K562 (cell line): ENCODE results near the gene ELF2. TPM values are rescaled to one million over a fixed set of nuclear protein-coding genes. Genes with fewer than 3 reads are reported as not detected.

Experiments
- ATAC-seq: fragments of 200-7000 bp; cut with Tn5 transposase; 3 replicates; pipeline ENCODE4 v1.9.1; 2020; ENCODE audit warnings: moderate library complexity
- BruUV-seq: library from RNA; stranded (reverse); fragments of 400-500 nt; replicated peaks from 2 replicates; lab custom pipeline; 2021; lab: Mats Ljungman, UMichigan
- CTCF ChIA-PET: fragments of 300-600 bp; formaldehyde crosslinking; extraction: SDS; loops from one replicate; lab custom pipeline; 2021; ENCODE audit warnings: low intra/inter-chr PET ratio; lab: Yijun Ruan, JAX
- POLR2A ChIA-PET: fragments of 300-600, 350-650 bp; sonication (Branson Sonifier 250); formaldehyde crosslinking; extraction: SDS; loops from one replicate; lab custom pipeline; 2021; ENCODE audit warnings: antibody characterized with exemption, inconsistent platforms; lab: Yijun Ruan, JAX
- DNase-seq, 4 experiments: peaks; one replicate each; pipeline versions ENCODE4 v3.0.0 to v3.0.0-alpha.2; 2011 to 2018; ENCODE audit warnings: low spot score in 3 of 4, mixed read lengths in 3 of 4; ENCODE audit errors: extremely low read depth in 1 of 4
- FAIRE-seq: peaks from 2 replicates; lab custom pipeline; 2011; peaks lifted over from hg19 to GRCh38; lab: Jason Lieb, UNC
- H2AFZ ChIP-seq: 2 replicates; pipeline ENCODE4 v1.6.0; 2011; ENCODE audit warnings: low read depth, low read length, control low read depth, inconsistent platforms
- H3K27ac ChIP-seq: fragments of 200-600 bp; 3 replicates; pipeline ENCODE4 v1.8.0; 2011; ENCODE audit warnings: low read depth, mild to moderate bottlenecking, control low read depth, inconsistent platforms, low read length, moderate library complexity, mixed read lengths; ENCODE audit errors: extremely low read depth
- H3K27me3 ChIP-seq, 2 experiments: fragments of 300-600 bp in 1 of 2; 2 replicates in 1 of 2; 3 replicates in 1 of 2; pipeline versions ENCODE4 v1.6.0 to v1.8.0; 2011; ENCODE audit warnings: inconsistent platforms in 2 of 2, low read length in 2 of 2, mild to moderate bottlenecking in 1 of 2, mixed read lengths in 1 of 2, moderate library complexity in 1 of 2; ENCODE audit not compliant: control insufficient read depth in 2 of 2, insufficient read depth in 2 of 2
- H3K36me3 ChIP-seq: fragments of 300-600 bp; 3 replicates; pipeline ENCODE4 v1.8.0; 2011; ENCODE audit warnings: mild to moderate bottlenecking, low read length, inconsistent platforms; ENCODE audit not compliant: control insufficient read depth, insufficient read depth
- H3K4me1 ChIP-seq, 2 experiments: fragments of 200-600 bp in 1 of 2; replicated peaks in 1 of 2; 2 replicates in 1 of 2; 3 replicates in 1 of 2; pipeline versions ENCODE4 v1.5.1 to v1.8.0; 2011; ENCODE audit warnings: inconsistent platforms in 2 of 2, low read length in 2 of 2, mild to moderate bottlenecking in 1 of 2, mixed read lengths in 1 of 2, moderate library complexity in 1 of 2; ENCODE audit not compliant: control insufficient read depth in 2 of 2, insufficient read depth in 2 of 2
- H3K4me2 ChIP-seq: 2 replicates; pipeline ENCODE4 v1.6.1; 2011; ENCODE audit warnings: low read length, control low read depth, inconsistent platforms, mixed read lengths; ENCODE audit not compliant: insufficient read depth
- H3K4me3 ChIP-seq: fragments of 200-600 bp; sonication (generic), shearing (Covaris generic); 2 replicates; pipeline ENCODE4 v1.5.1; 2016; ENCODE audit warnings: control low read depth, inconsistent platforms
- H3K79me2 ChIP-seq: fragments of 200-600 bp; 3 replicates; pipeline ENCODE4 v1.8.0; 2011; ENCODE audit warnings: low read length, inconsistent platforms; ENCODE audit not compliant: control insufficient read depth, insufficient read depth
- H3K9ac ChIP-seq, 2 experiments: 2 replicates each; pipeline versions ENCODE4 v1.6.0 to v1.6.1; 2011; ENCODE audit warnings: low read depth in 2 of 2, low read length in 2 of 2, control low read depth in 1 of 2, inconsistent platforms in 1 of 2, mild to moderate bottlenecking in 1 of 2, mixed read lengths in 1 of 2; ENCODE audit not compliant: insufficient read depth in 1 of 2
- H3K9me1 ChIP-seq: one replicate; pipeline ENCODE4 v1.6.0; 2011; ENCODE audit warnings: inconsistent platforms, mild to moderate bottlenecking, low read length, moderate library complexity; ENCODE audit not compliant: control insufficient read depth, insufficient read depth
- H3K9me3 ChIP-seq: replicated peaks from 2 replicates; pipeline ENCODE4 v1.5.1; 2011; ENCODE audit warnings: low read depth, low read length, inconsistent platforms; ENCODE audit not compliant: control insufficient read depth, insufficient read depth
- H4K20me1 ChIP-seq: replicated peaks from 2 replicates; pipeline ENCODE4 v1.6.1; 2011; ENCODE audit warnings: low read length, inconsistent platforms, mixed read lengths; ENCODE audit not compliant: control insufficient read depth, insufficient read depth
- ADNP ChIP-seq: fragments of 200-800 bp; sonication (Bioruptor generic); IDR thresholded peaks from 2 replicates; pipeline ENCODE4 v1.6.1; 2016; ENCODE audit warnings: missing genetic modification characterization, missing compliant biosample characterization
- EP400 ChIP-seq: fragments of 450-650 bp; IDR thresholded peaks from 2 replicates; pipeline ENCODE4 v1.6.1; 2017; ENCODE audit warnings: antibody characterized with exemption, mild to moderate bottlenecking, moderate library complexity
- PTBP1 ChIP-seq: fragments of 200-400 bp; formaldehyde crosslinking; IDR thresholded peaks from 2 replicates; pipeline ENCODE4 v1.6.1; 2017; ENCODE audit warnings: low read depth, low read length
- RBBP5 ChIP-seq: fragments of 200-600 bp; sonication (generic); IDR thresholded peaks from 2 replicates; pipeline ENCODE4 v1.6.1; 2012; ENCODE audit warnings: borderline replicate concordance, mild to moderate bottlenecking, low read length, control low read depth, inconsistent platforms; ENCODE audit not compliant: insufficient read depth, poor library complexity, severe bottlenecking
- ZNF644 ChIP-seq: fragments of 200-800 bp; sonication (Bioruptor generic); IDR thresholded peaks from 2 replicates; pipeline ENCODE4 v1.6.1; 2016; ENCODE audit warnings: low read depth, missing genetic modification characterization, missing compliant biosample characterization
- ZNF766 ChIP-seq: fragments of 200-800 bp; sonication (Bioruptor generic); conservative IDR thresholded peaks from 2 replicates; pipeline ENCODE4 v1.6.1; 2016; ENCODE audit warnings: missing genetic modification characterization, missing compliant biosample characterization
- WGBS: fragments of 100-300 bp; shearing (Covaris generic); methylation state at CpG from one replicate; pipeline ENCODE4 v1.1.6; 2016; ENCODE audit warnings: low coverage, mixed read lengths; ENCODE audit not compliant: insufficient coverage; ENCODE audit errors: missing lambda C conversion rate; 5-methylcytosine and 5-hydroxymethylcytosine counted together
- in situ Hi-C: fragments of 300-500 bp; cut with MboI; formaldehyde crosslinking; loops from 4 replicates; pipeline ENCODE4 v1.15.0; 2018; ENCODE audit warnings: inconsistent platforms, mixed read lengths
- intact Hi-C: fragments of 100-400 bp; cut with micrococcal nuclease; formaldehyde crosslinking; loops from 2 replicates; pipeline ENCODE4 v1.14.2; 2022
- polyA plus RNA-seq, 8 experiments: library from polyadenylated mRNA; depleted of rRNA in 4 of 8; stranded (reverse) in 5 of 8; unstranded in 3 of 8; fragments of >200 nt; fragmentation: Nextera tagmentation in 2 of 8; fragmentation: Illumina TruSeq in 1 of 8; extraction: Ambion mirVana in 2 of 8; extraction: Trizol in 1 of 8; gene quantifications; 2 replicates each; pipeline versions ENCODE4 v1.2.1 to v1.2.3, GENCODE V29; 2011 to 2014; ENCODE audit warnings: inconsistent platforms in 1 of 8, missing spikeins in 1 of 8
- total RNA-seq, 7 experiments: library from RNA; depleted of rRNA in 6 of 7; stranded (reverse); fragments of >200 nt in 6 of 7; fragmentation: Illumina TruSeq in 2 of 7; extraction: Trizol in 2 of 7; gene quantifications; 2 replicates each; pipeline versions ENCODE4 v1.2.1 to v1.2.3, GENCODE V29; 2011 to 2021; ENCODE audit warnings: low replicate concordance in 1 of 7
- TF ChIP-seq, protein P1 (sequence below): fragments of 200-800 bp; sonication (Bioruptor generic); IDR thresholded peaks from 2 replicates; pipeline ENCODE4 v1.6.1; 2017; ENCODE audit warnings: missing genetic modification characterization, missing compliant biosample characterization

ELF2 gene
- total and polyA plus RNA-seq, 9 of the 15 experiments (the other 6 are each of a cell fraction or from before 2014, with no cell fraction given), result 9.4 to 58.7 (median 41.6) TPM

DNA sequence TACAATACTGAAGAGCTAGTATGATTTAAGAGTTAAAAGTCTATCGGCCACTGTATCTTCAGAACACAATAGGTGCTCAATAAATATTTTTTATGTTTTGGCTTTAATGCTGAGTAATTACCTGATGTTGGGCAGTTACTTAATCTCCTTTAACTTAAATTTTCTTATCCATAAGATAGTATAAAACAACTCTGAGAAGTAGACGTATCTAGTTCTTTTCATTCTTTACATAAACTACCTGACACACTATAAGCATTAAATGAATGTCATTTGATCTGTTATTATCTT, 22.9 kb downstream of the ELF2 start:
- Histone ChIP-seq H3K27me3 (no peaks in the 10 kb centered on the region), H3K9me3 (no peaks in the 10 kb centered on the region), H4K20me1 (no peaks in the 10 kb centered on the region), H3K4me1 (peaks cover 17 to 19% of the 10 kb centered on the region in 2 experiments; a peak in 4 of 5 replicates), H3K36me3 (peaks cover 6% of the 10 kb centered on the region; the same call in 1 of the 3 replicates), H2AFZ (no peak overlapping the region), H3K4me2 (peak overlapping the region; percentile 55; the same call in 1 of the 2 replicates), H3K4me3 (no peak overlapping the region), H3K79me2 (peaks cover 78% of the 10 kb centered on the region), H3K9me1 (no peaks in the 10 kb centered on the region), H3K9ac (no peak overlapping the region), H3K27ac (peak overlapping the region; percentile 55; the same call in 1 of the 3 replicates)
- FAIRE-seq (no peak), ATAC-seq (no peak), DNase-seq (no peak)
- BruUV-seq, result no TSS peak
- TF ChIP-seq RBBP5 (no peak), ZNF644 (tag) (0 out of 2 replicates have a peak, but pooled peaks have one; percentile 2), PTBP1 (no peak), ADNP (tag) (peak; percentile 67), ZNF766 (CRISPR knock-in tag) (0 out of 2 replicates have a peak, but pooled peaks have one; percentile 22), EP400 (0 out of 2 replicates have a peak, but pooled peaks have one; percentile 11)
- TF ChIP-seq, protein P1, sequence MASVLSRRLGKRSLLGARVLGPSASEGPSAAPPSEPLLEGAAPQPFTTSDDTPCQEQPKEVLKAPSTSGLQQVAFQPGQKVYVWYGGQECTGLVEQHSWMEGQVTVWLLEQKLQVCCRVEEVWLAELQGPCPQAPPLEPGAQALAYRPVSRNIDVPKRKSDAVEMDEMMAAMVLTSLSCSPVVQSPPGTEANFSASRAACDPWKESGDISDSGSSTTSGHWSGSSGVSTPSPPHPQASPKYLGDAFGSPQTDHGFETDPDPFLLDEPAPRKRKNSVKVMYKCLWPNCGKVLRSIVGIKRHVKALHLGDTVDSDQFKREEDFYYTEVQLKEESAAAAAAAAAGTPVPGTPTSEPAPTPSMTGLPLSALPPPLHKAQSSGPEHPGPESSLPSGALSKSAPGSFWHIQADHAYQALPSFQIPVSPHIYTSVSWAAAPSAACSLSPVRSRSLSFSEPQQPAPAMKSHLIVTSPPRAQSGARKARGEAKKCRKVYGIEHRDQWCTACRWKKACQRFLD, result 0 out of 2 replicates have a peak, but pooled peaks have one; percentile 44
- WGBS, result 21% methylated on average over 2 of the region's 2 CpGs
- CTCF ChIA-PET, result interaction anchor here (0.6 kb wide), 1 partner anchor 117 kb away, joined by 3 read pairs; no protein-coding TSS in a partner anchor
- POLR2A ChIA-PET, result interaction anchor here (0.7 to 2.7 kb wide), 7 partner anchors 10 to 133 kb away, joined by 3 to 17 read pairs (median 9); partner anchors contain the start of gene ELF2
- in situ Hi-C loops (no loop called here), intact Hi-C loops (loop anchor here (5.0 kb wide), 1 partner anchor 47 kb away; no protein-coding TSS in a partner anchor)
